PC-3 (cell line): ENCODE results near the gene SLFNL1. TPM values are rescaled to one million over a fixed set of nuclear protein-coding genes. Genes with fewer than 3 reads are reported as not detected.

ENCODE experiments used
- ATAC-seq: fragments of 200-7000 bp; cut with Tn5 transposase; 2 replicates; pipeline ENCODE4 v1.9.1; 2020; ENCODE audit warnings: mild to moderate bottlenecking, moderate library complexity
- BruUV-seq: library from RNA; stranded (reverse); fragments of 400-500 nt; replicated peaks from 2 replicates; lab custom pipeline; 2021; lab: Mats Ljungman, UMichigan
- CTCF ChIA-PET: fragments of 300-600 bp; sonication (Branson Sonifier 250); formaldehyde crosslinking; loops from one replicate; lab custom pipeline; 2022; ENCODE audit warnings: antibody characterized with exemption; lab: Charles Lee
- POLR2A ChIA-PET: fragments of 300-600 bp; sonication (Branson Sonifier 250); formaldehyde crosslinking; loops from one replicate; lab custom pipeline; 2022; ENCODE audit warnings: antibody characterized with exemption; ENCODE audit not compliant: unreplicated experiment; lab: Charles Lee
- DNase-seq: peaks from one replicate; pipeline ENCODE4 v3.0.0-alpha.2; 2015
- H2AFZ ChIP-seq: fragments of 300-600 bp; sonication (generic); 2 replicates; pipeline ENCODE4 v1.6.0; 2016; ENCODE audit warnings: antibody characterized with exemption, low read length
- H3F3A ChIP-seq: fragments of 300-600 bp; sonication (generic); one replicate; pipeline ENCODE4 v1.6.0; 2017; ENCODE audit warnings: antibody characterized with exemption, low read length, control low read depth, mild to moderate bottlenecking; ENCODE audit not compliant: unreplicated experiment
- H3K27ac ChIP-seq: fragments of 300-600 bp; sonication (generic); 2 replicates; pipeline ENCODE4 v1.5.1; 2016; ENCODE audit warnings: mild to moderate bottlenecking, low read length
- H3K27me3 ChIP-seq: fragments of 300-600 bp; sonication (generic); 2 replicates; pipeline ENCODE4 v1.6.1; 2016; ENCODE audit warnings: low read length, mixed read lengths
- H3K36me3 ChIP-seq: fragments of 300-600 bp; sonication (generic); 2 replicates; pipeline ENCODE4 v1.6.1; 2016; ENCODE audit warnings: low read depth, mixed run types, low read length, mixed read lengths
- H3K4me1 ChIP-seq: fragments of 300-600 bp; sonication (generic); 2 replicates; pipeline ENCODE4 v1.5.1; 2016; ENCODE audit warnings: low read length; ENCODE audit not compliant: insufficient read depth
- H3K4me2 ChIP-seq: fragments of 300-600 bp; sonication (generic); 2 replicates; pipeline ENCODE4 v1.6.0; 2016; ENCODE audit warnings: low read length
- H3K4me3 ChIP-seq: fragments of 300-600 bp; sonication (generic); 2 replicates; pipeline ENCODE4 v1.5.1; 2016; ENCODE audit warnings: mild to moderate bottlenecking, low read length, mixed read lengths
- H3K79me2 ChIP-seq: fragments of 300-600 bp; sonication (generic); 2 replicates; pipeline ENCODE4 v1.6.1; 2017; ENCODE audit warnings: low read length, mixed read lengths
- H3K9ac ChIP-seq: fragments of 300-600 bp; sonication (generic); 2 replicates; pipeline ENCODE4 v1.6.0; 2016; ENCODE audit warnings: mild to moderate bottlenecking, low read length
- H3K9me2 ChIP-seq: fragments of 300-600 bp; sonication (generic); replicated peaks from 2 replicates; pipeline ENCODE4 v1.6.1; 2016; ENCODE audit warnings: mixed run types, low read length, mixed read lengths
- H3K9me3 ChIP-seq: fragments of 300-600 bp; sonication (generic); 2 replicates; pipeline ENCODE4 v1.6.1; 2016; ENCODE audit warnings: low read length, mixed read lengths
- H4K20me1 ChIP-seq: fragments of 300-600 bp; sonication (generic); 2 replicates; pipeline ENCODE4 v1.6.1; 2016; ENCODE audit warnings: low read length, mixed read lengths
- EZH2 ChIP-seq: fragments of 300-600 bp; sonication (generic); IDR thresholded peaks from one replicate; pipeline ENCODE4 v1.6.1; 2017; ENCODE audit warnings: antibody characterized with exemption, mild to moderate bottlenecking, low read length; ENCODE audit not compliant: unreplicated experiment
- EZH2phosphoT487 ChIP-seq: fragments of 300-600 bp; sonication (generic); IDR thresholded peaks from 2 replicates; pipeline ENCODE4 v1.6.1; 2018; ENCODE audit warnings: mild to moderate bottlenecking, antibody characterized with exemption, low read length, borderline replicate concordance
- intact Hi-C: fragments of 100-400 bp; cut with micrococcal nuclease; formaldehyde crosslinking; loops from 2 replicates; pipeline ENCODE4 v1.9.0; 2023
- total RNA-seq: library from RNA; depleted of rRNA; stranded (reverse); fragments of >200 nt; gene quantifications from 2 replicates; pipeline ENCODE4 v1.2.3, GENCODE V29; 2014
- TF ChIP-seq, protein P1 (sequence below): fragments of 300-600 bp; sonication (generic); conservative IDR thresholded peaks from 2 replicates; pipeline ENCODE4 v1.5.1; 2017; ENCODE audit warnings: antibody characterized with exemption, low read depth, mild to moderate bottlenecking, low read length

SLFNL1 gene
- total RNA-seq, 1 experiment from 2014 or later: 0.22 TPM

DNA sequence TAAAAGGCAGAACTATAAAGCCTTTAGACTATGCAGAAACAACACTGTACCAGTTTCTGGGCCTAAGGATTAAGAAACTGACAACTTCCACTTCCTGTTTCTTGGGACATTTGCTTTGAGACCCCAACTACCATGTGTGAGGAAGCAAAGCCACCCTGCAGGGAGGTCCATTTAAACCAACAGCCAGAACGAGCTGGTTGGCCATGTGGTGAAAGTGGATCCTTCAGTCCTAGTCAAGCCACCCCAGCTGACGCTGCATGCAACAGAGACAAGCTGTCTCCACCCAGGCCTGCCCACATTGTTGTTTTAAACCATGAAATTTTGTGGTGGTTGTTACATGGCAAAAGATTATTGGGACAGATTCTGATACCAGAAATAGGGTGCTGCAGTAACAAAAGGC is 31.8 kb upstream of the SLFNL1 start:
- no peaks in the 10 kb centered on the region for H3F3A ChIP-seq
- H3K79me2 ChIP-seq: no peaks in the 10 kb centered on the region
- no peaks in the 10 kb centered on the region for H3K4me1 ChIP-seq
- no peaks in the 10 kb centered on the region for H3K9me3 ChIP-seq
- no peak for ATAC-seq
- ChIA-PET CTCF (no interaction called here), POLR2A (no interaction called here)
- intact Hi-C loops: loop anchor here (5.0 kb wide), 1 partner anchor 189 kb away; the partner anchor contains the start of gene SCMH1
- TF ChIP-seq, protein P1, sequence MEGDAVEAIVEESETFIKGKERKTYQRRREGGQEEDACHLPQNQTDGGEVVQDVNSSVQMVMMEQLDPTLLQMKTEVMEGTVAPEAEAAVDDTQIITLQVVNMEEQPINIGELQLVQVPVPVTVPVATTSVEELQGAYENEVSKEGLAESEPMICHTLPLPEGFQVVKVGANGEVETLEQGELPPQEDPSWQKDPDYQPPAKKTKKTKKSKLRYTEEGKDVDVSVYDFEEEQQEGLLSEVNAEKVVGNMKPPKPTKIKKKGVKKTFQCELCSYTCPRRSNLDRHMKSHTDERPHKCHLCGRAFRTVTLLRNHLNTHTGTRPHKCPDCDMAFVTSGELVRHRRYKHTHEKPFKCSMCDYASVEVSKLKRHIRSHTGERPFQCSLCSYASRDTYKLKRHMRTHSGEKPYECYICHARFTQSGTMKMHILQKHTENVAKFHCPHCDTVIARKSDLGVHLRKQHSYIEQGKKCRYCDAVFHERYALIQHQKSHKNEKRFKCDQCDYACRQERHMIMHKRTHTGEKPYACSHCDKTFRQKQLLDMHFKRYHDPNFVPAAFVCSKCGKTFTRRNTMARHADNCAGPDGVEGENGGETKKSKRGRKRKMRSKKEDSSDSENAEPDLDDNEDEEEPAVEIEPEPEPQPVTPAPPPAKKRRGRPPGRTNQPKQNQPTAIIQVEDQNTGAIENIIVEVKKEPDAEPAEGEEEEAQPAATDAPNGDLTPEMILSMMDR: no peak
- TF ChIP-seq EZH2: no peak
- 0 out of 2 replicates have a peak, but pooled peaks cover 5% of the 10 kb centered on the region for H3K36me3 ChIP-seq
- no peak overlapping the region for H2AFZ ChIP-seq
- no peak overlapping the region for H3K4me2 ChIP-seq
- DNase-seq: no peak
- no peak overlapping the region for H3K27ac ChIP-seq
- BruUV-seq: no TSS peak
- H4K20me1 ChIP-seq: no peaks in the 10 kb centered on the region
- no peak overlapping the region for H3K9ac ChIP-seq
- H3K4me3 ChIP-seq: no peak overlapping the region
- no peaks in the 10 kb centered on the region for H3K9me2 ChIP-seq
- H3K27me3 ChIP-seq: no peaks in the 10 kb centered on the region

DNA sequence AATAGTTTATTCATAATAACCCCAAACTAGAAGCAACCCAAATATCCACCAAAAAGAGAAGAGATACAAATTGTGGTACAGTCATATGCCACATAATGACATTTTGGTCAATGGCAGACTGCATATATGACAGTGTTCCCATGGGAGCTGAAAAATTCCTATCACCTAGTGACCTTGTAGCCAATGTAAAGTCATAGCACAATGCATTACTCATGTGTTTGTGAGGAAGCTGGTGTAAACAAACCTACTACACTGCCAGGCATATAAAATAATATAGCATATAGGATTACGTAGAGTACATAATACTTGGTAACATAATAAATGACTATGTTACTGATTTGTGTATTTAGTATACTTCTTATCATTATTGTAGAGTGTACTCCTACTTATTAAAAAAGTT is 29.5 kb upstream of the SLFNL1 start:
- no peaks in the 10 kb centered on the region for H4K20me1 ChIP-seq
- H3K36me3 ChIP-seq: peaks cover 8% of the 10 kb centered on the region; the same call in 1 of the 2 replicates
- TF ChIP-seq EZH2 (no peak), EZH2phosphoT487 (no peak)
- TF ChIP-seq, protein P1: no peak
- peak; percentile 73 for ATAC-seq
- H3K9ac ChIP-seq: no peak overlapping the region
- CTCF ChIA-PET: no interaction called here
- no peaks in the 10 kb centered on the region for H3K27me3 ChIP-seq
- no peaks in the 10 kb centered on the region for H3K9me3 ChIP-seq
- DNase-seq: peak; percentile 30
- H2AFZ ChIP-seq: no peak overlapping the region
- no peak overlapping the region for H3K27ac ChIP-seq
- H3K4me2 ChIP-seq: no peak overlapping the region
- no peak overlapping the region for H3K4me3 ChIP-seq
- H3F3A ChIP-seq: no peaks in the 10 kb centered on the region
- H3K9me2 ChIP-seq: no peaks in the 10 kb centered on the region
- intact Hi-C loops: loop anchor here (5.0 kb wide), 1 partner anchor 191 kb away; the partner anchor contains the start of gene SCMH1
- no peaks in the 10 kb centered on the region for H3K79me2 ChIP-seq
- H3K4me1 ChIP-seq: no peaks in the 10 kb centered on the region
- no TSS peak for BruUV-seq
- POLR2A ChIA-PET: no interaction called here

DNA sequence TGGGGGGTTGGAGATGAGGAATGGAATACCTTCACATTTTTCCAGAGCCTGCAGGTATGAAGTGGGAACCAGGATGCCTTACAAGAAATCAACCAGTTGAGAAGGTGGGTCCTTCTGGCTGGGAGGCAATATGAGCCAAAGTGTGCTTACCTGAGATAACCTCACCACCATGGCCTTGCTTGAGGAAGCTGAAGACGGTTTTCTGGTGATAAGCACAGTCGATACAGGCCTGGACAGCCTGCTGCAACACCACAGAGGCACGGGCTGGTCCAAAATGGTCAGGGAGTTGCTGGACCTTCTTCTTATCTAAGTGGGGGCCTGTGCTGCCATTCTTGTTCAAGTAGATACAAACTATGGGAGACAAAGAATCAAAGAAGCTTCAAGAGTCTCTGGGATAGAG is 27.0 kb upstream of the SLFNL1 start:
- no peak for DNase-seq
- H2AFZ ChIP-seq: no peak overlapping the region
- no peaks in the 10 kb centered on the region for H3K27me3 ChIP-seq
- no peak overlapping the region for H3K4me2 ChIP-seq
- ATAC-seq: no peak
- intact Hi-C loops: no loop called here
- POLR2A ChIA-PET: no interaction called here
- H3K27ac ChIP-seq: no peak overlapping the region
- no peaks in the 10 kb centered on the region for H3K4me1 ChIP-seq
- H3K9me2 ChIP-seq: no peaks in the 10 kb centered on the region
- peaks cover 15% of the 10 kb centered on the region; the same call in 1 of the 2 replicates for H3K36me3 ChIP-seq
- CTCF ChIA-PET: no interaction called here
- H3K9me3 ChIP-seq: no peaks in the 10 kb centered on the region
- no peaks in the 10 kb centered on the region for H3F3A ChIP-seq
- no peaks in the 10 kb centered on the region for H3K79me2 ChIP-seq
- BruUV-seq: no TSS peak
- TF ChIP-seq, protein P1: no peak
- TF ChIP-seq EZH2 (no peak), EZH2phosphoT487 (no peak)
- H3K4me3 ChIP-seq: no peak overlapping the region
- no peak overlapping the region for H3K9ac ChIP-seq
- no peaks in the 10 kb centered on the region for H4K20me1 ChIP-seq
